ENCODE measurements around the gene KPNA4.

KPNA4 gene

GRCh38 chr3:160564258-160564911, 986 bp downstream of the KPNA4 start:
- no peak for DNase-seq (ENCODE audit: low read depth in 2 of 2)
- no peak for TF ChIP-seq CTCF (IDR thresholded peaks at IDR 0.05; ENCODE audit: low read depth, low read length)
- H3K4me3 ChIP-seq (replicated peaks in 1 of 2; ENCODE audit: low read depth in 2 of 2, low read length in 2 of 2): peak overlapping the region; percentile 82 to 86

DNA sequence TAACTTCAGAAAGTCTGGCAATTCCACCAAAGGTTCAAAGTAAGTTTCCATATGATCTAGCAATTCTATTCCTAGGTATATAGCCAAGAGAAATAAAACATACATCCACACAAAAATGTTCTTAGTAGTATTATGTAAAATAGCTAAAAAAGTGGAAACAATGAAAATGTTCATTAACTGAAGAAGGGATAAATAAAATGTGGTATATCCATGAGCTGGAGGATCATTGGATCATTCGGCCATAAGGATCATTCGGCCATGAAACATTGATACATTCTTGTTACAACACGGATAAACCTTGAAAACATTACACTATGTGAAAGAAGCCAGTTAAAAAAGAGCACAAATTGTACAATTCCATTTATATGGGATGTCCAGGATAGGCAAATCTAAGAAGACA, 2.4 kb downstream of the KPNA4 start:
- DNase-seq (ENCODE audit: low read depth in 2 of 2): no peak
- peak overlapping the region in 1 of 2 donors; percentile 82 for H3K4me3 ChIP-seq (replicated peaks in 1 of 2; ENCODE audit: low read depth in 2 of 2, low read length in 2 of 2)
- no peak for TF ChIP-seq CTCF (IDR thresholded peaks at IDR 0.05; ENCODE audit: low read depth, low read length)

- no peak for TF ChIP-seq CTCF (IDR thresholded peaks at IDR 0.05; ENCODE audit: low read depth, low read length)
- DNase-seq (ENCODE audit: low read depth in 2 of 2): no peak
- H3K4me3 ChIP-seq (replicated peaks in 1 of 2; ENCODE audit: low read depth in 2 of 2, low read length in 2 of 2): no peak overlapping the region
Observed at GRCh38 chr3:160557571-160557970, 7.8 kb downstream of the KPNA4 start.

DNA sequence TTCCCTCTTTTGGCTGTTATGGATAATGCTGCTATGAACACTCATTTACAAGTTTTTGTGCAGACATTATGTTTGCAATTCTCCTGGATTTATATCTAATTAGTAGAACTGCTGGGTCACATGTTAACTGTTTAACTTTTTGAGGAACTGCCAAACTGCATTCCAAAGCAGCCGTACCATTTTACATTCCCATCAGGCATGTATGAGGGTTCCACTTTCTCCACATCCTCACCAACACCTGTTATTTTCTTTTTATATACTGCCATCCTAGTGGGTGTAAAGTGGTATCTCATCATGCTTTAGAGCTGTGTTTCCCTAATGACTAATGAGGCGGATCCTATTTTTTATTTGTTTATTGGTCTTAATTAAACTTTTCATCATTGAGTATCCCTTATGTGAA, 9.2 kb downstream of the KPNA4 start:
- no peak for DNase-seq (ENCODE audit: low read depth in 2 of 2)
- H3K4me3 ChIP-seq (replicated peaks in 1 of 2; ENCODE audit: low read depth in 2 of 2, low read length in 2 of 2): no peak overlapping the region
- TF ChIP-seq CTCF (IDR thresholded peaks at IDR 0.05; ENCODE audit: low read depth, low read length): no peak

GRCh38 chr3:160554980-160555379, 10.4 kb downstream of the KPNA4 start:
- no peak for DNase-seq (ENCODE audit: low read depth in 2 of 2)
- no peak overlapping the region for H3K4me3 ChIP-seq (replicated peaks in 1 of 2; ENCODE audit: low read depth in 2 of 2, low read length in 2 of 2)
- no peak for TF ChIP-seq CTCF (IDR thresholded peaks at IDR 0.05; ENCODE audit: low read depth, low read length)

DNA sequence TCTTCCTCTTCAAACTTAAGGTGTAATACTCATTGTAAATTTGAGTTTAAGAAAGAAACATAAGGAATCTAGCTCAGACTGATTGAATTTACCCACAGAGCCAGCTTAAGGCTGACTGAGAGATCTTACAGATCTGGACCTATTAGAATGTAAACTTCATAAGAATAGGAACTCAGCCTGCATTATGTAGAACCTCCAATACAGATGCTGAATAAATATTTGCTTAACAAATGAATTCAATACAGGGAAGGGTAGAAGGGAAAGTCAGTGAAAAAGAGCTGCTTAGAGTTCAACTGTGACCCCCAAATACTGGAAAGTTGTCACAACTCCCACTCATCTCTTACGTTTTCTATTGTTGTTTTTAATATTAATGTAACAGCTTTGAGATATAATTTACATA, 11.5 kb downstream of the KPNA4 start:
- no peak for TF ChIP-seq CTCF (IDR thresholded peaks at IDR 0.05; ENCODE audit: low read depth, low read length)
- H3K4me3 ChIP-seq (replicated peaks in 1 of 2; ENCODE audit: low read depth in 2 of 2, low read length in 2 of 2): no peak overlapping the region

GRCh38 chr3:160546727-160547126, 18.6 kb downstream of the KPNA4 start:
- no peak for TF ChIP-seq CTCF (IDR thresholded peaks at IDR 0.05; ENCODE audit: low read depth, low read length)
- DNase-seq (ENCODE audit: low read depth in 2 of 2): no peak
- no peak overlapping the region for H3K4me3 ChIP-seq (replicated peaks in 1 of 2; ENCODE audit: low read depth in 2 of 2, low read length in 2 of 2)

More for the DNA sequence above, 11.5 kb downstream of the KPNA4 start:
- DNase-seq (ENCODE audit: low read depth in 2 of 2): no peak
